Heart left ventricle (tissue), 13 donors: Measurements from ENCODE around the gene N4BP2L1.

ENCODE experiments used
- CTCF ChIP-seq, 12 donors: fragments of 200-600 bp; sonication (generic) in 4 of 12; IDR thresholded peaks; one replicate each; pipeline versions ENCODE4 v1.5.0 to v1.8.0; 2018 to 2022; ENCODE audit warnings: antibody characterized with exemption in 12 of 12, mild to moderate bottlenecking in 5 of 12
- POLR2A ChIP-seq, 2 donors: fragments of 450-650 bp; IDR thresholded peaks; one replicate each; pipeline ENCODE4 v1.6.1; 2017; ENCODE audit warnings: antibody characterized with exemption in 2 of 2, mild to moderate bottlenecking in 2 of 2, moderate library complexity in 2 of 2
- donor health status: ischemic (EF 13 %, LVEDD 7.1; RV severe dilation, severe dysfunction).
- donor health status: DM: no; HTN: yes; CAD: no.
- donor health status: DM: no; HTN: no; CAD: no.
- donor health status: ischemic (EF 25% LVEDD 6.9; RV normal size, moderate dysfunction).
- donor health status: ischemic (EF 25% LVEDD 5.7; RV mildly dilated, moderate dysfunction).
- donor health status: ischemic (EF 35%, LVEDD 5.7; RV mildly dilated, moderate dysfunction).
- donor health status: nonischemic (EF 11% LVEDD 7.7; RV severe dilation, severe dysfunction).
- donor health status: DM: yes; HTN: yes; CAD: no.
- donor health status: PGD.
- donor health status: ischemic (EF 29% LVEDD 5.4; RV normal size, mild dysfunction).
- donor health status: nonischemic (EF 23%, LVEDD 6.1; RV moderate dilation, normal function).

- TF ChIP-seq CTCF (IDR thresholded peaks at IDR 0.05), result no peak
- TF ChIP-seq POLR2A (IDR thresholded peaks at IDR 0.05), result no peak
These were observed 24.8 kb downstream of the N4BP2L1 start for GRCh38 chr13:32403108-32403507.
